Transverse colon (tissue), 4 donors: ENCODE results near the gene STAG2. TPM values are rescaled to one million over a fixed set of nuclear protein-coding genes. Genes with fewer than 3 reads are reported as not detected.

Source experiments
- DNase-seq: peaks from one replicate; pipeline ENCODE4 v3.0.0-alpha.2; 2019
- H3K27ac ChIP-seq, 4 donors: fragments of 200-600 bp; sonication (generic); 2 replicates each; pipeline ENCODE4 v1.5.1; 2016 to 2018; ENCODE audit warnings: inconsistent platforms in 4 of 4
- H3K27me3 ChIP-seq: fragments of 200-600 bp; sonication (generic); 2 replicates; pipeline ENCODE4 v1.5.1; 2017; ENCODE audit warnings: inconsistent platforms
- H3K36me3 ChIP-seq, 4 donors: fragments of 200-600 bp; sonication (generic); 2 replicates each; pipeline ENCODE4 v1.5.1; 2017 to 2019; ENCODE audit warnings: inconsistent platforms in 4 of 4
- H3K4me1 ChIP-seq, 4 donors: fragments of 200-600 bp; sonication (generic); 2 replicates each; pipeline ENCODE4 v1.5.1; 2017 to 2020; ENCODE audit warnings: inconsistent platforms in 4 of 4
- H3K4me3 ChIP-seq, 4 donors: fragments of 200-600 bp; sonication (generic); 1 replicate in 1 of 4; 2 replicates in 3 of 4; pipeline versions ENCODE4 v1.5.1 to v1.6.1; 2017 to 2019; ENCODE audit warnings: inconsistent platforms in 4 of 4
- H3K9me3 ChIP-seq, 2 donors: fragments of 200-600 bp; sonication (generic); 2 replicates each; pipeline ENCODE4 v1.5.1; 2017 to 2019; ENCODE audit warnings: inconsistent platforms in 2 of 2
- EP300 ChIP-seq: sonication (generic); formaldehyde crosslinking; IDR thresholded peaks from one replicate; pipeline ENCODE4 v1.6.1; 2017; ENCODE audit warnings: antibody characterized with exemption, low read depth
- POLR2A ChIP-seq: fragments of 450-650 bp; IDR thresholded peaks from one replicate; pipeline ENCODE4 v1.6.1; 2016; ENCODE audit warnings: antibody characterized with exemption, mild to moderate bottlenecking, moderate library complexity
- POLR2AphosphoS5 ChIP-seq, 3 donors: sonication (generic); formaldehyde crosslinking; IDR thresholded peaks; one replicate each; pipeline ENCODE4 v1.6.1; 2016; ENCODE audit warnings: antibody characterized with exemption in 3 of 3
- WGBS, 2 donors: methylation state at CpG; one replicate each; pipeline ENCODE4 v1.1.5; 2018; ENCODE audit warnings: low coverage in 1 of 2; 5-methylcytosine and 5-hydroxymethylcytosine counted together
- in situ Hi-C, 4 donors: fragments of 200-750 bp; cut with MboI; loops; one replicate each; pipeline versions ENCODE4 v1.15.0 to v1.15.1; 2017; ENCODE audit warnings: low sequenced_read_pairs in 3 of 4, low pct_ligation_motif_present in 1 of 4, low pct_unique_long_range_greater_than_20kb in 1 of 4
- intact Hi-C: fragments of 100-400 bp; cut with DNase I; formaldehyde crosslinking; loops from one replicate; pipeline ENCODE4 v1.15.1; 2023; ENCODE audit warnings: low total_unique reads
- total RNA-seq, 4 donors: library from RNA; depleted of rRNA; stranded (reverse); fragments of >200 nt; gene quantifications; one replicate each; pipeline ENCODE4 v1.1.0, GENCODE V29; 2016
- TF ChIP-seq, protein P1 (sequence below), 5 experiments: fragments of 200-600 bp in 3 of 5; fragments of 450-650 bp in 2 of 5; sonication (generic) in 3 of 5; IDR thresholded peaks; 1 replicate in 2 of 5; 2 replicates in 3 of 5; pipeline ENCODE4 v1.5.1; 2016 to 2017; ENCODE audit warnings: antibody characterized with exemption in 5 of 5, inconsistent platforms in 3 of 5, mild to moderate bottlenecking in 2 of 5, moderate library complexity in 1 of 5

STAG2 gene
- total RNA-seq, 4 donors from 2014 or later: 20.7 to 103 (median 79.5) TPM

DNA sequence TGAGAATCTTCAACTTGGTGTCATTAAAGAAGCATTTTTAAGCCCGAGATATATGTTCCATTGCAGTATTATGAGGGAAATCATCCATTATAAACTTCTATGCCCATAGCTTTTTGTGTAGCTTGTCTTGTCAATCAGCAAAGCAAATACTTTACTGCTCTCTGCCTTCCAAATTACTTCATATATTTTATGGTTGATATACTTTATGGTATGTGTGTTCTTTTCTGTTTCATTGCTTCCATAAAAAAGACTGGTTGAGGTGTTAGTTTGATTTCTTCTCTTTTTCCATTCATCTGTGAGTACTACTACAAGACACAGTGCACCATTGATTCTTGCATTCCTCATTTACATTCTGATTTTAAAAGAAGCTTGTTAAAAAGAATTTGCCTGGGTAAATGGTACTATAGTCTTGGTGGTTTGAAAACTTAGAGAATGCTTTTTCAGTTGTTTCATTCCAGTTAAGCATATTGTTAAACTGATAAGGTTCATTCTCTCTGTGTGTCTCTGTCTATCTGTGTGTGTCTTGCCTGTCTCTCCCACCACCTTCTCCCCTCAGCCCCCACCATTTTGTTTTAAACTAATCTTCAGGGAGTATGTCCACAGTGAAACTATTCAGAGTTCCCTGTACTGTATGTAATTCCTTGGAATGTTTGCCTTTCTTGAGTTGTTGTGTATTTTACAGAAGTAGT, 27.1 kb downstream of the STAG2 start:
- H3K4me1 ChIP-seq: peaks cover 0 to 18% (median 4%) of the 10 kb centered on the region in 4 donors
- H3K9me3 ChIP-seq: no peaks in the 10 kb centered on the region
- 9 to 25% methylated on average over 1 of the region's 1 CpG for WGBS, 2 donors
- in situ Hi-C loops: no loop called here
- H3K4me3 ChIP-seq: no peak overlapping the region
- H3K27me3 ChIP-seq: no peaks in the 10 kb centered on the region
- intact Hi-C loops: no loop called here
- H3K36me3 ChIP-seq: no peaks in the 10 kb centered on the region
- DNase-seq: no peak
- TF ChIP-seq EP300: no peak
- H3K27ac ChIP-seq: no peak overlapping the region

DNA sequence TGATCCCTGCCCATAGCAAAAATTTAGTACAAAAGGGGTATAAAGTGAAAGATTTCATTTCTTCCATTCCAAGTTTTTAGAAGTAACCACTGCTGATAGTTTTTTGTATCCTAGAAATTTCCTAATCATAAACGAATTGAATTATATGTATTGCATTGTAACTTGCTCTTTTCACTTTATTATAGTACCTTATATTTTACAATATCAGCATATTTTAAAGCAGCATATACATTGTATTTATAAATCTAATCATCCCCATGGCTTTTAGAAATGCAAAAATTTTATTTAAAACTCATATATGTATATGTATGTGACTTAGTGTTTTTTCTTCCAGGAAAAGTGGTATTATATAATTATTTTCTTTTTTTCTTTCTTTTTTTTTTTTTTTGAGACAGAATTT, 27.7 kb downstream of the STAG2 start:
- Histone ChIP-seq H3K27ac (no peak overlapping the region), H3K27me3 (no peaks in the 10 kb centered on the region), H3K9me3 (no peaks in the 10 kb centered on the region), H3K4me3 (no peak overlapping the region), H3K4me1 (peaks cover 0 to 23% (median 4%) of the 10 kb centered on the region in 4 donors), H3K36me3 (no peaks in the 10 kb centered on the region)
- TF ChIP-seq POLR2AphosphoS5 (IDR thresholded peaks at IDR 0.05) (no peak), EP300 (no peak), POLR2A (no peak)
- TF ChIP-seq, protein P1, sequence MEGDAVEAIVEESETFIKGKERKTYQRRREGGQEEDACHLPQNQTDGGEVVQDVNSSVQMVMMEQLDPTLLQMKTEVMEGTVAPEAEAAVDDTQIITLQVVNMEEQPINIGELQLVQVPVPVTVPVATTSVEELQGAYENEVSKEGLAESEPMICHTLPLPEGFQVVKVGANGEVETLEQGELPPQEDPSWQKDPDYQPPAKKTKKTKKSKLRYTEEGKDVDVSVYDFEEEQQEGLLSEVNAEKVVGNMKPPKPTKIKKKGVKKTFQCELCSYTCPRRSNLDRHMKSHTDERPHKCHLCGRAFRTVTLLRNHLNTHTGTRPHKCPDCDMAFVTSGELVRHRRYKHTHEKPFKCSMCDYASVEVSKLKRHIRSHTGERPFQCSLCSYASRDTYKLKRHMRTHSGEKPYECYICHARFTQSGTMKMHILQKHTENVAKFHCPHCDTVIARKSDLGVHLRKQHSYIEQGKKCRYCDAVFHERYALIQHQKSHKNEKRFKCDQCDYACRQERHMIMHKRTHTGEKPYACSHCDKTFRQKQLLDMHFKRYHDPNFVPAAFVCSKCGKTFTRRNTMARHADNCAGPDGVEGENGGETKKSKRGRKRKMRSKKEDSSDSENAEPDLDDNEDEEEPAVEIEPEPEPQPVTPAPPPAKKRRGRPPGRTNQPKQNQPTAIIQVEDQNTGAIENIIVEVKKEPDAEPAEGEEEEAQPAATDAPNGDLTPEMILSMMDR (IDR thresholded peaks at IDR 0.05): no peak
- in situ Hi-C loops: no loop called here
- DNase-seq: no peak
- 40 to 50% methylated on average over 1 of the region's 1 CpG for WGBS, 2 donors
- intact Hi-C loops: no loop called here

DNA sequence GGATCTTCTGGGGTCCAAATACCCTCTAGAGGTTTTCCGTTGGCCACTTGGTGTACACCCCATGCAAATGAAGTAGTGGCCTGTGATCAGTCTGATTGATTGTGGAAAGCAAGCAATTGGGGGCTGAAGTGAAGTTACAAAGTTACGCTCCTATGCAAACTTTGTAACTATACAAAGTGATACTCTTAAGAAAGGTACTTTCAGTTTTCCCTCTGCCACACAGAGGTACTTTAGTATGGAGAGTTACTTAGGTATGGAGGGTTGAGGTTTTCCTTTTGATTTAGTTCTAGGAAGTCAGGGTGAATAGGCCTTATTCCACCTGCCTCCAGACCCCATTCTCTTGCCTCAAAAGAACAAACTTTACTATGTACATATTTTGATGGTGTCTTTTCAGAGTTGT, 28.7 kb downstream of the STAG2 start:
- intact Hi-C loops (no loop called here), in situ Hi-C loops (no loop called here)
- peaks cover 0 to 28% (median 4%) of the 10 kb centered on the region in 4 donors for H3K4me1 ChIP-seq
- TF ChIP-seq, protein P1 (IDR thresholded peaks at IDR 0.05): no peak
- TF ChIP-seq POLR2AphosphoS5 (IDR thresholded peaks at IDR 0.05) (no peak), POLR2A (no peak), EP300 (no peak)
- no peaks in the 10 kb centered on the region for H3K27me3 ChIP-seq
- WGBS, 2 donors: 85% methylated on average over 2 of the region's 2 CpGs; no CpG with 5 or more reads in 1 of the 2 donors
- no peak overlapping the region for H3K27ac ChIP-seq
- DNase-seq: no peak
- no peaks in the 10 kb centered on the region for H3K36me3 ChIP-seq
- no peaks in the 10 kb centered on the region for H3K9me3 ChIP-seq
- no peak overlapping the region for H3K4me3 ChIP-seq

DNA sequence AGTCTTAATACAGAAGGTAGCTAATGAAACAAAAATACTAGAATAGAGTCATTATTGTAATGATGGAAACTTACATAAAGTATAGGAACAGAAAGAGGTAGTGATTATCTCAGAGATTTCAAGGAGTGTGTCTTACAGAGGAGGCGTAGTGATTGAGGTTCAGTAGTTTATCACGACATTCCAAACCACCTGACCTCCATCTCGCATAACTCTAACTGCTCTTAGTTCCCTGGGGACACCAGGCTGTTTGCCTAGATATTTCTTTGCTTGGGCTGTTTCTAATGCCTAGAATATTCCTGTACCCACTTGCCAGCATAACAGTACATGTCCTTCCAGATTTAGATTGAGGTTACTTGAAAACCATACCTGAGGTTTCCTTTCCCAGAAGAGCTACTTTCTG, 29.1 kb downstream of the STAG2 start:
- Histone ChIP-seq H3K27me3 (no peaks in the 10 kb centered on the region), H3K27ac (no peak overlapping the region), H3K4me1 (peaks cover 0 to 29% (median 4%) of the 10 kb centered on the region in 4 donors), H3K9me3 (no peaks in the 10 kb centered on the region), H3K4me3 (no peak overlapping the region), H3K36me3 (no peaks in the 10 kb centered on the region)
- in situ Hi-C loops (no loop called here), intact Hi-C loops (no loop called here)
- TF ChIP-seq POLR2A (no peak), POLR2AphosphoS5 (IDR thresholded peaks at IDR 0.05) (no peak), EP300 (no peak)
- TF ChIP-seq, protein P1 (IDR thresholded peaks at IDR 0.05): no peak
- no peak for DNase-seq
- 73 to 85% methylated on average over 2 to 3 of the region's 3 CpGs for WGBS, 2 donors

DNA sequence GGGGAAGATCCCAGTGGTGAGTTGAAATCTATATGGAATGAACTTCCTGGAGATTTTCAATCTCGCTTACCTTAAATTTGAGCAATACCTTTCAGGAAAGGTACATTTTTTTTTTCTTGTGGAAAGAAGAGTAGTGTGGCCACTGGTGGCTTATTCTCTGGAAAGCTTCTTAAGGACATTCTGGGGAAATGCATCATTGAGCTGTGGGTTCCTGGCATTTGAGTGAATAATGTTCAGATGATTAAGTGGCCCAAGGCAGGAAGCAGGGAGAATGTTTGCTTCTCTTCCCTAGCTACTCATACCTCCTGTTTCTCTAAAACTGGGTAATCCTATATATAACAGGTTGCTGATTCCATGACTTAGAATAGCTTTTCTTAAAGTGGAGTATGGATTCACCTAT, 31.8 kb downstream of the STAG2 start:
- in situ Hi-C loops (no loop called here), intact Hi-C loops (no loop called here)
- H3K4me1 ChIP-seq: peaks cover 0 to 26% (median 4%) of the 10 kb centered on the region in 4 donors
- 85 to 100% methylated on average over 1 of the region's 1 CpG for WGBS, 2 donors
- H3K36me3 ChIP-seq: no peaks in the 10 kb centered on the region
- no peak overlapping the region for H3K27ac ChIP-seq
- no peak overlapping the region for H3K4me3 ChIP-seq
- DNase-seq: no peak
- no peaks in the 10 kb centered on the region for H3K9me3 ChIP-seq
- H3K27me3 ChIP-seq: no peaks in the 10 kb centered on the region
- TF ChIP-seq, protein P1 (IDR thresholded peaks at IDR 0.05): no peak
- no peak for TF ChIP-seq POLR2AphosphoS5 (IDR thresholded peaks at IDR 0.05)
- no peak for TF ChIP-seq POLR2A
- TF ChIP-seq EP300: no peak
